ENCODE results near the gene RENBP.

RENBP gene

DNA sequence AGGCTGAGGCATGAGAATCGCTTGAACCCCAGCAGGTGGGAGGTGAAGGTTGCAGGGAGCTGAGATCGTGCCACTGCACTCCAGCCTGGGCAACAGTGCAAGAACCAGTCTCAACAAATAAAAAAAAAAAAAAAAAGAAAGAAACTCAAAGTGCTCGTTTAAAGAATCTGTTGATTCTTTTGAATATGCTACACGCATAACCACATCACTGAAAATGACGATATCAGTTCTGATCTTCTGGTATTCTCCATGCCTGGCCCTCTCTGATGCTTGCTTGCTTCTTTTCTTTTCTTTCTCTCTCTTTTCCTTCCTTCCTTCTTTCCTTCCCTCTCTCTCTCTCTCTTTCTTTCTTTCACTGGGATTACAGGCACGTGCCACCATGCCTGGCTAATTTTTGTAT, 32.6 kb downstream of the RENBP start:
- no peak for DNase-seq

DNA sequence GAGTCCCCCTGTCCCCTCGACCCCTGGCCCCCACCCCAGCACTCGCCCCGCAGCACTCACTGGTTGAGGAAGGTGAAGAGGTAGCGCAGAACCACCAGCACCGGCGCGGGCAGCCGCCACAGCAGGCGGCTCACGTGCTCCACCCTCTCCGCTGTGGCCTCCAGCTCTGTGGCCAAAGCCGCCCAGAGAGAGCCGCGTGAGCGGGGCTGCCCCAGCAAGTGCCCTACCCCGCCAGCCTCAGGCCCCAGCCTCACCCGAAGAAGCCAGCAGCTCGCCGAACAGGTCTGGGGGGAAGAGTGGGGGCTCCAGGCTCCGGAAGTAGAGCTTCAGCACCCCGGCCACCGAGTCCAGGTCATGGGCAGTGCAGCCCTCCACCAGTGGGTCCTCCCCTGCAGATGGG, 34.0 kb downstream of the RENBP start:
- DNase-seq = no peak

DNA sequence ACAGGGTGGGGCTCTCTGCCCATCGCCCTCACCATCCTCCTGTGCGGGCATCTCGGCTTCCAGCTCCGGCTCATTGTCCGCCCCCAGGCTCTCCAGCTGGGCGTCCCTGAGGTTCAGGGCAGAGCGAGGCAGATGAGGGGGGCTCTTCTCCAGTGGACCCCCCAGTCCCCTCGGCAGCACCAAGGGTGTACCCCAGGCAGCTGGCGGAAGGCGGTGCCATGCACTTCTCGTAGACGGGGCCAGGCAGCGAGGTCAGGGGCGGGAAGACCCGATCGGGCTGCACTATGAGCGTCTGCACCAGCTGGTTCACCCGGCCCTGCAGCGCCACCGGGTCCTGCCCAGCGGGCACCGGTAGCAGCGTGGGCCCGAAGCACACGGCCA, 34.5 kb downstream of the RENBP start:
- DNase-seq = no peak

DNA sequence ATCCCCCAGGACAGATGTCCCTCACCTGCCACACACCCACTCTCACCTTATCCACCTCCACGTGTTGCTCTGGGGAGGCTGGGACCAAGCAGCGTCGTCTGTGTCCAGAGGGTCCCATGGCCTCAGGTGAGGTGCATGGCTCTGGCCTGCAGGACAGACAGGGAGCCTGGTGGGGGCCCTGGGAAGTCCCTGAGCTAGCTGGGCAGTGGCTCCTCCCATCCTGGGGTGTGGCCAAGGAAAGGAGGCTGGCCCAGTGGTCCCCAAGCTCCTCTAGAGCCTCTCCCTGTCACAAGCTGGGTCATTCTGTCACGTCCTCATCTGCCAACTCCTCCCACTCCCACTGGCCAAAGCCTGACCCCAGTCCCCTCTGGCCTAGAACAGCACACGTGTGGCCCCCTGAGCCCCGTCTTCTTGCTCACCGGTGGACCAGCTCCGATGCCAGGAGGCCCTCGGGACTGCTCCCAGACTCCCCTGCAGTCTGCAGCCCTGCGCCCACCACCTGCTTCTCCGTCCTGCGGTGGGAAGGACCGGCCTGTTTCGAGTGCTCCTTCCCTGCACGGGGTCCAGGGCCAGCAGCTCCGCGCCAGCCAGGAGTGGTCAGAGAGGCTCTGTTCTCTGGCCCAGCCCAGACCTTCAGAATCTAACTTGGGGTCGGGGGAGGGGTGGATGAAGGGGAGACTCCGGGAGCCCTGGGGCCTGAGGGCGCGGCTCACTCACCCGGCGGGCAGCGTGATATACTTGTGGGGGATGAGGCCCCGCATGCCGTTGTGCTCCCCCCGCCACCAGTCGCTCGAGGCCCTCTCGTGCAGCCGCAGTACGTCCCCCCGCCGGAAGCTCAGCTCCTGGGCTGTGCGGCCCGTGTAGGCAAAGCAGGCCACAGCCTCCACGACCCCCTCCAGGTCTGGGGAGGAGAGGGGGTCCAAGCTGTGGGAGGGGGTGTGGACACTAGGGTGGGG, 35.1 kb downstream of the RENBP start:
- DNase-seq = no peak

DNA sequence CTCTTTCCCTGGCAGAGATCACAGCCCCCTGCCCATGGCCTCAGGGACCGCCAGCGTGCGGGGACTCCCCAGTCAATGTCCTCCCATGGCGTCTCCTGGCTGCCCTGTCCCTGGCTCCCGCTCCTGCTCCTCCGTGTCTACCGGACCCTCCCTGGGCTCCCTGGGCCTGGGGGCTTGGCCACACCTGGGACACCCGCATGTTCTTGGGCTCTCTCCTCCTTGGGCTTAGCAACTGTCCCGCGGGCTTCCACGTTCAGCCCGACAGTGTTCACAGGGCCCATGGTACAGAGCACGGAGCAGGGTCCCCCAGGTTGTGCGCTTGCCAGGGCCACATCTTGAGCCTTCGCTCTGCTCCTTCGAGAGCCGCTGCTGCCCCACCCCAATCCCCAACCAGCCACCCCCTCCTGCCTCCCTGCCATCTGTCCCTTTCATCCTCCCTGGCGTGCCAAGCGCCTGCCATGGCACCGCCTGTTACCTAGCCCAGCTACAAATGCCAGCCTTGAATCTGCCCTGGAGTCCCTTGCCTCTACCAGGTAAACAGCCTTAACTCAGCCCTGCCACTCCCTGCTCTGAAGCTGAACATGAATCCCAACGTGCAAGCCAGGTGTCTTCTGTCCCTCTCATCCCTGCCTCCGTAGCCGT, 36.1 kb downstream of the RENBP start:
- DNase-seq = peak; percentile 42

DNA sequence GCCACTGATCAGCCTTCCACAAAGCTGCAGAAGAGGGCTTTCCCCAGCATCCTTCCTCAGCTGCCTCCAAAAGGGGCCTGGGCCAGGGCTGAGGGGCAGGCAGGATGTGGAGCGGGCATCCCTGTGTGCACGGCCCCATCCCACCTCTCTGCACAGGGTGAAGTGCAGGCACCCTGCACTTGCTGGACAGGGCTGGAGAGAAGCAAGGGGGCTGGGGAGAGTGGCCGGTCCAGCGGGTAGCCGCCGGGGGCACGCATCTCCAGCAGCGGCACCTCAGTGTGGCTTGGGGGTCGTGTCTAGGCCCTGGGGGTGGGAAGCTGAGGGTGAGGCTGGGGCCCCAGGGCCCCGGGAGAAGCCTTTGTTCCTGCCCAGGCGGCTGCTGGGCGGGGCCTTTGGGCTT, 37.0 kb downstream of the RENBP start:
- DNase-seq = no peak

DNA sequence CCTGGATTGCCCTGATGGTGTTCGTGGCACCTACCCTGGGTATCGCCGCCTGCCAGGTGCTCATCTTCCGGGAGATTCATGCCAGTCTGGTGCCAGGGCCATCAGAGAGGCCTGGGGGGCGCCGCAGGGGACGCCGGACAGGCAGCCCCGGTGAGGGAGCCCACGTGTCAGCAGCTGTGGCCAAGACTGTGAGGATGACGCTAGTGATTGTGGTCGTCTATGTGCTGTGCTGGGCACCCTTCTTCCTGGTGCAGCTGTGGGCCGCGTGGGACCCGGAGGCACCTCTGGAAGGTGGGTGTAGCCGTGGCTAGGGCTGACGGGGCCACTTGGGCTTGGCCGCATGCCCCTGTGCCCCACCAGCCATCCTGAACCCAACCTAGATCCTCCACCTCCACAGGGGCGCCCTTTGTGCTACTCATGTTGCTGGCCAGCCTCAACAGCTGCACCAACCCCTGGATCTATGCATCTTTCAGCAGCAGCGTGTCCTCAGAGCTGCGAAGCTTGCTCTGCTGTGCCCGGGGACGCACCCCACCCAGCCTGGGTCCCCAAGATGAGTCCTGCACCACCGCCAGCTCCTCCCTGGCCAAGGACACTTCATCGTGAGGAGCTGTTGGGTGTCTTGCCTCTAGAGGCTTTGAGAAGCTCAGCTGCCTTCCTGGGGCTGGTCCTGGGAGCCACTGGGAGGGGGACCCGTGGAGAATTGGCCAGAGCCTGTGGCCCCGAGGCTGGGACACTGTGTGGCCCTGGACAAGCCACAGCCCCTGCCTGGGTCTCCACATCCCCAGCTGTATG, 38.1 kb downstream of the RENBP start:
- no peak for DNase-seq

DNA sequence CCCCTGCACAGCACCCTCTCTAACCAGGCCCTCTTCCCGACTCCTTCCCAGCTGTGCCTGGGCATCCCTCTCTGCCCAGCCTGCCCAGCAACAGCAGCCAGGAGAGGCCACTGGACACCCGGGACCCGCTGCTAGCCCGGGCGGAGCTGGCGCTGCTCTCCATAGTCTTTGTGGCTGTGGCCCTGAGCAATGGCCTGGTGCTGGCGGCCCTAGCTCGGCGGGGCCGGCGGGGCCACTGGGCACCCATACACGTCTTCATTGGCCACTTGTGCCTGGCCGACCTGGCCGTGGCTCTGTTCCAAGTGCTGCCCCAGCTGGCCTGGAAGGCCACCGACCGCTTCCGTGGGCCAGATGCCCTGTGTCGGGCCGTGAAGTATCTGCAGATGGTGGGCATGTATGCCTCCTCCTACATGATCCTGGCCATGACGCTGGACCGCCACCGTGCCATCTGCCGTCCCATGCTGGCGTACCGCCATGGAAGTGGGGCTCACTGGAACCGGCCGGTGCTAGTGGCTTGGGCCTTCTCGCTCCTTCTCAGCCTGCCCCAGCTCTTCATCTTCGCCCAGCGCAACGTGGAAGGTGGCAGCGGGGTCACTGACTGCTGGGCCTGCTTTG, 38.9 kb downstream of the RENBP start:
- DNase-seq = no peak

DNA sequence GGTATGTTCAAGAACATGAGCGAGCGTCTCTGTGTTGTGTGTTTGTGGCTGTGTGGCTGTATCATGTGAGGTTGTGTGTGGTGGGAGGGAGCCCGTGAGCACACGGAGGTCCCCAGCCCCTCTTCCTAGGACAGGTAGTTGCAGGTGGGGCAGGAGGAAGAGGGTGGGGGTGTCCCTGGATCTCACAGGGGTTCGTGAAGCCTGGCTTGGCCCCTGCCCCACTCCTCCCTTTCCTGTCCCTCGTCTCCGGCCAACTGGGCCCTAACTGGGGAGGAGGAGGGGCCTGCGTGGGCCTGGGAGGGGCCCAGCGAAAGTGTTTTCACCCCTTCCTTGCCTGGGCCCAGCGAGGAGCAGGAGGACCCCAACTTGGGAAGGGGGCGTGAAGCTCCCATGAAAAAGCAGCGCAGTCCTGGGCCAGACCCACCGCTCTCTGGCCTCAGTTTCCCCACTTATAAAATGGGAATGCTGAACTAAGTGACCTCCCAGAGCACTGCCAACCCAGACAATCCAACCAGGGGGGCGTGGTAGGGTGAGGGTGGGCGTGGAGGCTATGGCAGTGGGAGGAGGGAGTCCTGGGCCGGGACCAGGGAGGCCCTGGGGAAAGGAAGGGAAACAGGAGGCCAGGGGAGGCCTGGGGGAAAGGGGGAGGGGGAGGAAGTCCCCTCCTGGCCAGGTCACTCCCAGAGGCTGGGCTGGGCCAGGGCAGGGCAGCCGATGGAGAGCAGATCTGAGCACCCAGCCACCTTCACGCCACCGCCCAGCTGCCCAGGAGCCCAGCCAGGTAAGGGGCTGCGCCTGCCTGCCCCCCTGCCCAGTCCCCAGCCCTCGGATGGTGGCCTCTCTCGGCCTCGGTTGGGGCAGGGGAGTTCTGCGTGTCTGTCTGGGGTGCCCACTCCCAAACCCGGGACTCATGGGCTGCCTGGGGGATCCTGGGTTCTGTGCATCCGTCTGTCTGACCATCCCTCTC, 40.2 kb downstream of the RENBP start, which contains the start of gene AVPR2:
AVPR2 (plus strand) TSS at position 683 of the 967 bp plus-strand sequence. CDS start 473 bp downstream, outside the sequence.
- no peak for DNase-seq

DNA sequence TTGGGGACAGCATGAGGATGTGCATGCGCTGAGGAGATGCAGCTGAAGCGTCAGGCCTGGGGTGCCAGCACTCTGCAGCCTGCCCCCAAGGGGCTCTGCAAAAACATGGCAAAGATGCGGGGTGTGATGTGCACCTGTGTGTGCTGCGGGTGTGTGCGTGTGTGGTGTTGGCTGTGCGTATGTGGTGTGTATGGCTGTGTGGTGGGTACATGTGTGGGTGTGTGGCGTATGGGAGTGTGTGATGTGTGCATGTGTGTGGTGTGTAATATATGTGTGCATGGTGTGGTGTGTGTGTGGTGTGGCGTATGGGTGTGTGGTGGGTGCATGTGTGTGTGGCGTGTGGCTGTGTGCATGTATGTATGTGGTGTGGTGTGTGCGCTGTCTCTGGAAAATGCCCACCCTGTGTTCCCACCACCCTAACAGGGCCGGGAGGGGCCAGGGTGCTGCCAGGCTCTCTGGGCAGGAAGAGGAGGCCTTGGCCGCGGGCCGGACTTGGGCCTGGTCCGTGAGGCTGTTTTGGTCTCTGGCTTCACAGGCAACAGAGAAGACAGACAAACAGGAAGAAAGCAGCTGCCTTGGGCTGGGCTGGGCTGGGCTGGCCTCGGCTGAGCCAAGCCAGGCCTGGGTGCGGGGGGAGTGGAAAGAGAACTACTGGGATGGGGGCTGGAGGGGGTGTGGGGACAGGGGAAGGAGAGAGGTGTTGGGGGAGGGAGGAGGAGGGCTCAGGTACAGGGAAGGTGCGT, 41.0 kb downstream of the RENBP start:
- no peak for DNase-seq

DNA sequence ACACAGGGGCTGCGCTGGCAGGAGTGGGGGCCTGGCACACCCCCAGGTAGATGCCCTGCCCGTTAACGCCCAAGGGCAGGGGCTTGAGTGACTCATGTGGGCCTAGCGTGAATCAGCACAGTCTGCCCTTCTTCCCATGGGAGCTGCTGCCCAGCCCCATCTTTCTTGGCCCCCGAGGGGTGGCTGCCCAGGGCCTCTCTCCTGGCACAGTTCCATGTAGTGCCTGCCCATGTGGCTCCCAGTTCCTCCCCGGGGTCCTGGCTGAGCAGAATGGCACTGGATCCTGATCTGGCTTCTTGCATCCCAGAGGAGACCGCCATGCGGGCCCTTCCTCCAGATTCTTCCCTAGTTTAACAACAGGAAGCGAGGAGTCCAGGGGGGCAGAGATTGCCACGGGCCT, 42.1 kb downstream of the RENBP start:
- DNase-seq = no peak

DNA sequence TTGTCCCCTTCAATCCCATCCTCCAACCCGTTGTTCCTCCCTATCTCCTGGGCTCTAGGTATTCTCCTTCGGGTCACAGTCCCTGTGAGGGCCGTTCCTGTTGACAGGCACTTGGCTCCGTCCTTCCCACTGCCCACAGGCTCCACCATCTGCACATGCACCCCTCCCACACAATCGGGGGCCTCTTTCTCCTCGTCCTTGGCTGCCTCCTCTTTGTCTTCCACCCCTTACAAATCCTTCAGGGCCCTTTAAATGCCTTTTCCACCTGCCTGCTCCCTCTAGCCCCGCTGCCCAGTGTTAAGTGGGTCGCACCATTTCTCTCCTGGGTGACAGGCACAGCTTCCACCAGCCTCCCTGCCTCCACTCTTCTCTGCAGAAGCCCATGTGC, 42.7 kb downstream of the RENBP start:
- DNase-seq = no peak

DNA sequence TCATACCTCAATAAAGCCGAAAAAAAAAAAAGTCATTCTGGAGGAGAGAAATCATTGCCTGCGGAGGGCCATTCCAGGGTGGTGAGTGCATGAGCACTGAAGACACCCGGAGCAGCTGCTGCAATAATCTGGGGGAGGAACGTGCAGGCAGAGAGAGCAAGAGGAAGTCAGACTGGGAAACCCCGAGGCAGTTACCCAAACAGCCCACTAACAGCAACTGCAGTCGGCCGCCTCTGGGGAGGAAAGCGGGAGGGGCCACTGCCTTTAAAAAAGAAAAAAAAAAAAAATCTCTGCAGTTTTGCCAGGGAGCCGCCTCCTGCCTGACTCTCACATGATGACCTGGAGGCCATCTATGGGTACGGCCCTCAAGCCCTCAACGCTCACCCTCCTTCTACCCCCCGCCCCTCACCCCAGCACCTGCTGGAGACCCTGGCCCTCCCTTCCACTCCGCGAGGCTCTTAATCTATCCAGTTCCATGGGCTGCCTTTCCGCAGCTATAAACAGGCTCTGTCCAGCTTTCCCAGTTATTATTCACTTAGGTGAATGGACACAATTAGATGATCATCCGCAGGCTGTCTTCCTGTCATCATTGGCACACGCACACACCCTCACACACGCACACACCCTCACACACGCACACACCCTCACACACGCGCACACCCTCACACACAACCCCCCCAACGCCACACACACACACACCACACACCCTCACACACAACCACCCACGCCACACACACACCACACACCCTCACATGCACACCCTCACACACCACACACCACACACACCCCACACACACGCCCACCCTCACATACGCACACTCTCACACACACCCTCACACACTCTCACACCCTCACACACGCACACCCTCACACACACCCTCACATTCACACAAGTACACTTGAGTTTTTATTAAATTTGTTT, 43.4 kb downstream of the RENBP start:
- DNase-seq = peak; percentile 63

DNA sequence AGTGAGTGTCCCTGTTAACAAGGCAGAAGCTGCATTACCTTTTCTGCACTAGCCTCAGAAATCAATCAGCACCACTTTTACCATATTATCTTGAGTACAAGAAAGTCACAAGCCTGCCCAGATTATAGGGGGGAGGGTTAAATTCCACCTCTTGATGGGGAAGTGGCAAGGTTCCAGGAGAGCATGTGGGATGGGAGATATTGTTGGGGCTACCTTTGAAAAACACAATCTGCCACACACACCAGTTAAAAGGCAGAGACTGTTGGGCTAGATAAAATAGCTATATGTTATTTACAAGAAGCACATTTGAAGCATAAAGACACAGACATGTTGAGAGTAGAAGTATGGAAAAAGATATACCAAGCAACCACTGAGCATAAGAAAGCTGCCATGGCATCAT, 46.5 kb downstream of the RENBP start:
- peak; percentile 58 for DNase-seq

DNA sequence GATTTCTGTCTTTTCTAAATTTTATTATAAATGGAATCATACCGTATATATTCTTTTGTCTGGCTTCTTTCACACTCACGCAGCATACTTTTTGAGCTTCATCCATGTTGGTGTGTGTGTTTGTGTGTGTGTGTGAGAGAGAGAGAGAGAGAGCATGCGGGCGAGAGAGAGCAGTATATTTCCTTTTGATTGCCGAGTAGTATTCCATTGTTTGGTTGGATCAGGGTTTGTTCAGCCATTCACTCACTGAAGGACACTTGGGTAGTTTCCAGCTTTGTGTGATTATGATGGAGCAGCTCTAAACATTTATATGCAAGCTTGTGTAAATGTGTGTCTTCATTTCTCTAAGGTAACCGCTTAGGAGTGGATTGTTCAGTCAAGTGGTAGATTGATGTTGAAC, 55.3 kb downstream of the RENBP start:
- no peak for DNase-seq

DNA sequence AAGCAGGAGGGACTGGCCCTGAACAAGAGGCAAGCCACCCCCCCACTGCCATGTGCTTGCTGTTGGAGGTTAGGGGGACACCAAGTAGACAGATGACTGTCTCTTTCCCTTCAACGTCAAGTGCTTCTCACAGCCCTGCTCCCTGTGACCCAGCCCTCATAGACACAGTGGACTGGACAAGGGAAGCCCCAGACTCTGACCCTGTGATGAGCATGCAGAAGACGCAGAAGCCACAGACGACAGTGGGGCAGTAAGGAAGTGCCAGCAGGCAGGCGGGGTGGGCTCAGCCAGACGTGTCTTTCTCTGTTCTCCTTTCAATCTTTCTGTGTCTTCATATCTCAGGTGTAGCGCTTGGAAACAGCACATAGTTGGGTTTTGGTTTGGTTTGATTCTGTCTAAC, 56.1 kb downstream of the RENBP start:
- DNase-seq = no peak

DNA sequence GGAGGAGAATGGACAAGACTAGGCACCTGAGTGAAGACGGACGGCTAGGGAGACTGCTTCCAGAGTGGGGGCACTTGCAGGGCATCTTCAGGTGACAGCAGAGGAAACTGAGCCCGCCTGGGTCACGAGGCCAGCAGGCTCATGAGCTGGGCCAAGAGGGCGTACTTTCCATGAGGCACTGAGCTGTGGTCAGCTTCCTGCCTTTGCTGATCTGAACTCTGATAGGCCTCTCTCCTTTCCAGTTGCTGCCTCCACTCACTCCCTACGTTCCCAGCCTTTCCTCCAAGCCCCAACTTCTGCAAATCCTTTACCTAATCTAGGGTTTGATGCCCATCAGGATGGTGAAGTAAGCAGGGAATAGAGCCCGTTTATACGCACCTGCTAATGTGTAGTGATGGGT, 57.1 kb downstream of the RENBP start:
- no peak for DNase-seq

DNA sequence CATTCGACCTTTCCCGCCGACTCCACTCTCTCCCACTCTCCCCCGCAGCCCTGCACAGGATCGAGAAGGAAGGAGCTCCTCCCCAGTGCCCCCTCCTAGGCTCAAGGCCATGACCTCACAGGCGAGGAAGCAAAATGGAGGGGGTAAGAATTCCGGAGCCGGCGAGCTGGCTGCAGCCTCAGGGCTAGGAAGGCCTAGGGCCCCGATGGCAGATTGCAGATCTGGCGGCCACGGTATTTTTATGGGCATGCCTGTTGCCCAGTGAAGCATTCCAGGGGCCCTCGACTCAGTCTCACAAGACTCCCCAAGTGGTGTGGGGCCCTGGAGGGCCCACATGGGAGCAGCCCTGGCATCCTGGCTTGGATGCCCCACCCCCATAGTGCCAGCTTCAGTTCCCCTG, 57.5 kb downstream of the RENBP start:
- no peak for DNase-seq

DNA sequence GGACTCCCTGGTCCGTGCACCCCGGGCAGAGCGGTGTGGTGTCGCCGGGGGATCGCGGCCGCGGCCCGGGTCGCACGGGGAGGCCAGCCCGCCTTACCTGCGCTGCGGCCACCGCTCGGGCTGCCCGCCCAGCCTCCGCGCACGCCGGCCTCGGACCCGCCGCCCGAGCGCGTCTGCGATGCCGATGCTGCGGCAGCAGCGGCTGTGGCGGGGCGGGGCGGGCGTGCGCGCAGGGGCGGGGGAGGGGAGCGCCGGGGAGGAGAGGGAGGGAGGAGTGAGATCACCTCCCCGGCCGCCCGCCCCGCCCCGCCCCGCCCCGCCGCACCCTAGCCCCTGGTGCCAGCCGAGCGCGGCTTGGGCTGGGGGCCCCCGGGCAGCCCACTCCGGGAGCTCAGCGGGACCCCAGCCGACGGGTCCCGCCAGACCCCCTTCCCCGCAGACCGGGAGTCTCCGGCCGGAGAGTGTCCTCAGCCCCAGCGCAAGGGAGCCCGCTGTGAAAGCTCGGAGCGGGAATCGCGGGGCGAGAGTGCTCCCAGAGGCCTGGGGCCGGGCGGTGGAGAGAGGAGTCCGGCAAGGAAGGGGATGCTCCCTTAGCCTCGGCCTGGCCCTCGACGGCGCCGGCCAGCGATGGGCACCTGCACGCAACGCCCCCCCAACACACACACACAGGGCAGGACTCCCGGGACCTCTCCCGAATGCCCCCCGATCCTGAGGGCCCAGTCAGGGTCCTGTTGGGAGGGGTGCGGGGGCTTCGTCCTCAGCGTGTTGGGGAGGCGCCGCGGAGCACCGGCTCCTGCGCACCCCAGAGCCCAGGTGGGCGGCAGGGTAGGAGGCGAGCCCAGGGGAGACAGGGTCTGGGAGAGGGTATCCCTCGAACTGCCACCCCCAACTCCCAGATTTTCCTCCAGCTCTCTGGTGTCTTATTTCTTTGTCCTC, 58.2 kb downstream of the RENBP start, which contains the start of gene L1CAM:
L1CAM (minus strand) TSS at position 206 of the 936 bp plus-strand sequence. CDS start 10,337 bp downstream, outside the sequence.
- no peak for DNase-seq

All from NCI-H2171 (cell line).